ENCODE measurements around the gene SYP.

DNA sequence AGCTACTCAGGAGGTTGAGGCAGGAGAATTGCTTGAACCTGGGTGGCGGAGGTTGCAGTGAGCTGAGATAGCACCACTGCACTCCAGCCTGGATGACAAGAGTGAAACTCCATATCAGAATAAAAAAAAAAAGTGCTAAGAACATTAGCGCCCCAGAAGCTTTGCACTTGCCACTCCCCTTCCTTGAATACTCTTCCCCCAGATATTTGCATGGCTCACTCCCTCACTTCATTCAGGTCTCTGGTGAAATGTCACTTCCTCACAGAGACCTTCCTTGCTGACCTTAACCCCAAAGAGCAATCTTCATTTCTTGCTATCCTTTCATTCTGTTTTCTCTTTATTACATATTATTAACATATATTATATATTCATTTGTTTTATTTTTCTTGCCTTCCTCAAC lies 21.9 kb upstream of the SYP start:
- TF ChIP-seq ZNF274 (IDR thresholded peaks at IDR 0.05; ENCODE audit: low read length): no peak
- no peak for TF ChIP-seq ZNF274 (tag by site-specific recombination; IDR thresholded peaks at IDR 0.05; ENCODE audit: borderline replicate concordance)
- TF ChIP-seq ZNF747 (tag by site-specific recombination; IDR thresholded peaks at IDR 0.05): no peak
- TF ChIP-seq, protein P1, sequence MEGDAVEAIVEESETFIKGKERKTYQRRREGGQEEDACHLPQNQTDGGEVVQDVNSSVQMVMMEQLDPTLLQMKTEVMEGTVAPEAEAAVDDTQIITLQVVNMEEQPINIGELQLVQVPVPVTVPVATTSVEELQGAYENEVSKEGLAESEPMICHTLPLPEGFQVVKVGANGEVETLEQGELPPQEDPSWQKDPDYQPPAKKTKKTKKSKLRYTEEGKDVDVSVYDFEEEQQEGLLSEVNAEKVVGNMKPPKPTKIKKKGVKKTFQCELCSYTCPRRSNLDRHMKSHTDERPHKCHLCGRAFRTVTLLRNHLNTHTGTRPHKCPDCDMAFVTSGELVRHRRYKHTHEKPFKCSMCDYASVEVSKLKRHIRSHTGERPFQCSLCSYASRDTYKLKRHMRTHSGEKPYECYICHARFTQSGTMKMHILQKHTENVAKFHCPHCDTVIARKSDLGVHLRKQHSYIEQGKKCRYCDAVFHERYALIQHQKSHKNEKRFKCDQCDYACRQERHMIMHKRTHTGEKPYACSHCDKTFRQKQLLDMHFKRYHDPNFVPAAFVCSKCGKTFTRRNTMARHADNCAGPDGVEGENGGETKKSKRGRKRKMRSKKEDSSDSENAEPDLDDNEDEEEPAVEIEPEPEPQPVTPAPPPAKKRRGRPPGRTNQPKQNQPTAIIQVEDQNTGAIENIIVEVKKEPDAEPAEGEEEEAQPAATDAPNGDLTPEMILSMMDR (tag by site-specific recombination; IDR thresholded peaks at IDR 0.05): no peak
- no peak for TF ChIP-seq ZNF473 (tag by site-specific recombination; IDR thresholded peaks at IDR 0.05)
- no peak for TF ChIP-seq ZNF175 (tag by site-specific recombination; IDR thresholded peaks at IDR 0.05)
